ENCODE results near the gene SMOC1.
A peak's percentile ranks its signal among the peaks of the same experiment; 100 is the strongest.

SMOC1 gene

GRCh38 chr14:70049605-70050004 is 170.4 kb downstream of the SMOC1 start:
- peaks cover 1 to 6% of the 10 kb centered on the region in 2 donors for H3K9me3 Mint-ChIP-seq
- no peak for ATAC-seq (replicated peaks)
- no peaks in the 10 kb centered on the region for H3K36me3 Mint-ChIP-seq (ENCODE audit: insufficient read depth)
- peaks cover 31 to 41% of the 10 kb centered on the region in 2 donors for H3K27me3 Mint-ChIP-seq
- H3K4me1 Mint-ChIP-seq (ENCODE audit: low read depth in 2 of 2): no peaks in the 10 kb centered on the region
- DNase-seq: no peak
- H3K4me3 Mint-ChIP-seq: no peak overlapping the region
- no peak overlapping the region for H3K27ac Mint-ChIP-seq

- Mint-ChIP-seq H3K27ac (no peak overlapping the region), H3K9me3 (peaks cover 1 to 6% of the 10 kb centered on the region in 2 donors), H3K4me1 (ENCODE audit: low read depth in 2 of 2) (no peaks in the 10 kb centered on the region), H3K36me3 (ENCODE audit: insufficient read depth) (no peaks in the 10 kb centered on the region), H3K27me3 (peaks cover 26 to 36% of the 10 kb centered on the region in 2 donors), H3K4me3 (no peak overlapping the region)
- ATAC-seq (replicated peaks) (no peak), DNase-seq (no peak)
Observed at GRCh38 chr14:70050136-70050535, 170.9 kb downstream of the SMOC1 start.

GRCh38 chr14:70052990-70053389 is 173.8 kb downstream of the SMOC1 start:
- peaks cover 27 to 29% of the 10 kb centered on the region in 2 donors for H3K27me3 Mint-ChIP-seq
- no peak overlapping the region for H3K4me3 Mint-ChIP-seq
- H3K9me3 Mint-ChIP-seq: peaks cover 1 to 6% of the 10 kb centered on the region in 2 donors
- DNase-seq: no peak
- no peaks in the 10 kb centered on the region for H3K36me3 Mint-ChIP-seq (ENCODE audit: insufficient read depth)
- H3K27ac Mint-ChIP-seq: no peak overlapping the region
- no peak for ATAC-seq (replicated peaks)
- no peaks in the 10 kb centered on the region for H3K4me1 Mint-ChIP-seq (ENCODE audit: low read depth in 2 of 2)

GRCh38 chr14:70057519-70058136 is 178.4 kb downstream of the SMOC1 start:
- DNase-seq (no peak), ATAC-seq (replicated peaks) (no peak)
- H3K27me3 Mint-ChIP-seq: peaks cover 40 to 61% of the 10 kb centered on the region in 2 donors
- H3K9me3 Mint-ChIP-seq: peaks cover 1 to 6% of the 10 kb centered on the region in 2 donors
- H3K36me3 Mint-ChIP-seq (ENCODE audit: insufficient read depth): no peaks in the 10 kb centered on the region
- H3K4me3 Mint-ChIP-seq: no peak overlapping the region
- H3K4me1 Mint-ChIP-seq (ENCODE audit: low read depth in 2 of 2): no peaks in the 10 kb centered on the region
- no peak overlapping the region for H3K27ac Mint-ChIP-seq

- Mint-ChIP-seq H3K9me3 (no peaks in the 10 kb centered on the region), H3K4me3 (no peak overlapping the region), H3K36me3 (ENCODE audit: insufficient read depth) (no peaks in the 10 kb centered on the region), H3K27me3 (peaks cover 48 to 76% of the 10 kb centered on the region in 2 donors), H3K4me1 (ENCODE audit: low read depth in 2 of 2) (no peaks in the 10 kb centered on the region), H3K27ac (no peak overlapping the region)
- no peak for ATAC-seq (replicated peaks)
- no peak for DNase-seq
Observed at GRCh38 chr14:70059545-70059944, 180.3 kb downstream of the SMOC1 start.

GRCh38 chr14:70061108-70061507 is 181.9 kb downstream of the SMOC1 start:
- no peaks in the 10 kb centered on the region for H3K36me3 Mint-ChIP-seq (ENCODE audit: insufficient read depth)
- H3K9me3 Mint-ChIP-seq: no peaks in the 10 kb centered on the region
- H3K27ac Mint-ChIP-seq: no peak overlapping the region
- DNase-seq (no peak), ATAC-seq (replicated peaks) (no peak)
- H3K27me3 Mint-ChIP-seq: peaks cover 60 to 77% of the 10 kb centered on the region in 2 donors
- H3K4me1 Mint-ChIP-seq (ENCODE audit: low read depth in 2 of 2): no peaks in the 10 kb centered on the region
- no peak overlapping the region for H3K4me3 Mint-ChIP-seq

GRCh38 chr14:70064136-70064865 is 185.1 kb downstream of the SMOC1 start:
- DNase-seq (no peak), ATAC-seq (replicated peaks) (no peak)
- H3K27me3 Mint-ChIP-seq: peaks cover 49 to 66% of the 10 kb centered on the region in 2 donors
- H3K36me3 Mint-ChIP-seq (ENCODE audit: insufficient read depth): no peaks in the 10 kb centered on the region
- H3K27ac Mint-ChIP-seq: no peak overlapping the region
- no peak overlapping the region for H3K4me3 Mint-ChIP-seq
- no peaks in the 10 kb centered on the region for H3K9me3 Mint-ChIP-seq
- H3K4me1 Mint-ChIP-seq (ENCODE audit: low read depth in 2 of 2): peaks cover 0 to 2% of the 10 kb centered on the region in 2 donors

- Mint-ChIP-seq H3K4me1 (ENCODE audit: low read depth in 2 of 2) (peaks cover 0 to 2% of the 10 kb centered on the region in 2 donors), H3K27ac (no peak overlapping the region), H3K9me3 (no peaks in the 10 kb centered on the region), H3K4me3 (no peak overlapping the region), H3K27me3 (peaks cover 46 to 66% of the 10 kb centered on the region in 2 donors), H3K36me3 (ENCODE audit: insufficient read depth) (no peaks in the 10 kb centered on the region)
- DNase-seq: no peak
- no peak for ATAC-seq (replicated peaks)
Observed at GRCh38 chr14:70067810-70068209, 188.6 kb downstream of the SMOC1 start.

- DNase-seq (no peak), ATAC-seq (replicated peaks) (no peak)
- no peak overlapping the region for H3K27ac Mint-ChIP-seq
- H3K4me3 Mint-ChIP-seq: no peak overlapping the region
- H3K4me1 Mint-ChIP-seq (ENCODE audit: low read depth in 2 of 2): peaks cover 0 to 2% of the 10 kb centered on the region in 2 donors
- no peaks in the 10 kb centered on the region for H3K36me3 Mint-ChIP-seq (ENCODE audit: insufficient read depth)
- peaks cover 37 to 62% of the 10 kb centered on the region in 2 donors for H3K27me3 Mint-ChIP-seq
- H3K9me3 Mint-ChIP-seq: no peaks in the 10 kb centered on the region
Observed at GRCh38 chr14:70069186-70069585, 190.0 kb downstream of the SMOC1 start.

- no peak overlapping the region for H3K4me3 Mint-ChIP-seq
- no peaks in the 10 kb centered on the region for H3K36me3 Mint-ChIP-seq (ENCODE audit: insufficient read depth)
- H3K9me3 Mint-ChIP-seq: no peaks in the 10 kb centered on the region
- no peak overlapping the region for H3K27ac Mint-ChIP-seq
- H3K4me1 Mint-ChIP-seq (ENCODE audit: low read depth in 2 of 2): no peaks in the 10 kb centered on the region
- ATAC-seq (replicated peaks) (no peak), DNase-seq (peak in 1 of 3 experiments; percentile 1)
- peaks cover 37 to 78% of the 10 kb centered on the region in 2 donors for H3K27me3 Mint-ChIP-seq
Observed at GRCh38 chr14:70073924-70074566, 194.8 kb downstream of the SMOC1 start.

GRCh38 chr14:70077005-70077404 is 197.8 kb downstream of the SMOC1 start:
- DNase-seq (no peak), ATAC-seq (replicated peaks) (no peak)
- Mint-ChIP-seq H3K4me3 (no peak overlapping the region), H3K4me1 (ENCODE audit: low read depth in 2 of 2) (no peaks in the 10 kb centered on the region), H3K36me3 (ENCODE audit: insufficient read depth) (no peaks in the 10 kb centered on the region), H3K27me3 (peaks cover 42 to 85% of the 10 kb centered on the region in 2 donors), H3K27ac (no peak overlapping the region), H3K9me3 (no peaks in the 10 kb centered on the region)

GRCh38 chr14:70077720-70078119 is 198.5 kb downstream of the SMOC1 start:
- no peak overlapping the region for H3K4me3 Mint-ChIP-seq
- H3K27me3 Mint-ChIP-seq: peaks cover 39 to 85% of the 10 kb centered on the region in 2 donors
- ATAC-seq (replicated peaks) (no peak), DNase-seq (no peak)
- H3K4me1 Mint-ChIP-seq (ENCODE audit: low read depth in 2 of 2): no peaks in the 10 kb centered on the region
- no peaks in the 10 kb centered on the region for H3K9me3 Mint-ChIP-seq
- no peak overlapping the region for H3K27ac Mint-ChIP-seq
- H3K36me3 Mint-ChIP-seq (ENCODE audit: insufficient read depth): no peaks in the 10 kb centered on the region

GRCh38 chr14:70078329-70078728 is 199.1 kb downstream of the SMOC1 start:
- no peaks in the 10 kb centered on the region for H3K4me1 Mint-ChIP-seq (ENCODE audit: low read depth in 2 of 2)
- peaks cover 34 to 85% of the 10 kb centered on the region in 2 donors for H3K27me3 Mint-ChIP-seq
- DNase-seq: no peak
- no peak for ATAC-seq (replicated peaks)
- H3K36me3 Mint-ChIP-seq (ENCODE audit: insufficient read depth): no peaks in the 10 kb centered on the region
- no peak overlapping the region for H3K4me3 Mint-ChIP-seq
- H3K9me3 Mint-ChIP-seq: no peaks in the 10 kb centered on the region
- no peak overlapping the region for H3K27ac Mint-ChIP-seq

GRCh38 chr14:70080076-70080475 is 200.9 kb downstream of the SMOC1 start:
- Mint-ChIP-seq H3K9me3 (no peaks in the 10 kb centered on the region), H3K27me3 (peaks cover 41 to 83% of the 10 kb centered on the region in 2 donors), H3K36me3 (ENCODE audit: insufficient read depth) (no peaks in the 10 kb centered on the region), H3K27ac (no peak overlapping the region), H3K4me1 (ENCODE audit: low read depth in 2 of 2) (no peaks in the 10 kb centered on the region), H3K4me3 (no peak overlapping the region)
- ATAC-seq (replicated peaks) (no peak), DNase-seq (no peak)
